ENCODE measurements around the gene GALK1.

GALK1 gene

DNA sequence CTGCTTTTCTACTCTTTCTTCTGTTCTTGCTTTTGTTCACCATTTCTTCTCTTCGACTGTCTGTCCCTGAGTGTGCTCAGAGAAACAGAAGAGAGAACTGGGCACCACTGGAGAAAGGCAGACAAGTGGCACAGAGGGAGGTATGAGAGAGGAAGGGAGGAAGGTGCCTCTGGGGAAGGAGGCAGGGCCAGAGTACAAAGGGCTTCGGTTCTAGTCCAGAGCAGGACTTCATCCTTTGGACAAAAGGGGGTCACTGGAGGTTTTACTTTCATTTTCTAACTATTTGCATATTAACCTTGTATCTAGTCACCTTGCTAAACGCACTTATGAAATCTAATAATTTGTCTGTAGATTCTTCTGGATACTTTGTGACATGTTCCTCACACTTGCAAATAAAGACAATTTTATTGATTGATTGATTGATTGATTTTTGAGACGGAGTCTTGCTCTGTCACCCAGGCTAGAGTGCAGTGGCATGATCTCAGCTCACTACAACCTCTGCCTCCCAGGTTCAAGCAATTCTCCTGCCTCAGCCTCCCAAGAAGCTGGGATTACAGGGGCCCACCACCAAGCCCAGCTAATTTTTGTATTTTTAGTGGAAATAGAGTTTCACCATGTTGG lies 30.2 kb downstream of the GALK1 start:
- H3K27ac ChIP-seq (ENCODE audit: low read depth, low read length): no peak overlapping the region

DNA sequence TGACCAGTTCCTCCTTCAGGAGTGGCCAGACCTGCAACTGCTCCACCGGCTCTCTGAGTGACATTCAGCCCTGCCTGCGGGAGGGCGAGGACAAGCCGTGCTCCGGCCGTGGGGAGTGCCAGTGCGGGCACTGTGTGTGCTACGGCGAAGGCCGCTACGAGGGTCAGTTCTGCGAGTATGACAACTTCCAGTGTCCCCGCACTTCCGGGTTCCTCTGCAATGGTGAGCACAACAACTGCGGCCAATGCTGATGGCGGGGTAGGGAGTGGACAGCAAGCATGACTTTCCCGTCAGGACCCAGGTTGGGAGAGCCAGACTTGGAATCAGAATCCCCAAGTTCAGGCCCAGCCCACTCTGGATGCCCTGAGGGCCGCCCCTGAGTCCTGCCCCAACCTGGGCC lies 31.5 kb downstream of the GALK1 start:
- H3K9ac ChIP-seq (ENCODE audit: low read length): no peak overlapping the region
- no peak overlapping the region for H3K27ac ChIP-seq (ENCODE audit: low read depth, low read length)
- peaks cover 9% of the 10 kb centered on the region for H3K36me3 ChIP-seq (ENCODE audit: control insufficient read depth, insufficient read depth, low read length)
- no peaks in the 10 kb centered on the region for H3K27me3 ChIP-seq (ENCODE audit: control insufficient read depth, insufficient read depth, low read length)
- no peak overlapping the region for H3K4me3 ChIP-seq (ENCODE audit: low read length)
- no peaks in the 10 kb centered on the region for H3K4me1 ChIP-seq (ENCODE audit: control insufficient read depth, insufficient read depth, low read length)

More for the DNA sequence above, 30.2 kb downstream of the GALK1 start:
- Histone ChIP-seq H3K4me3 (ENCODE audit: low read length) (no peak overlapping the region), H3K9ac (ENCODE audit: low read length) (no peak overlapping the region), H3K27me3 (ENCODE audit: control insufficient read depth, insufficient read depth, low read length) (no peaks in the 10 kb centered on the region), H3K4me1 (ENCODE audit: control insufficient read depth, insufficient read depth, low read length) (no peaks in the 10 kb centered on the region), H3K36me3 (ENCODE audit: control insufficient read depth, insufficient read depth, low read length) (peaks cover 9% of the 10 kb centered on the region)

DNA sequence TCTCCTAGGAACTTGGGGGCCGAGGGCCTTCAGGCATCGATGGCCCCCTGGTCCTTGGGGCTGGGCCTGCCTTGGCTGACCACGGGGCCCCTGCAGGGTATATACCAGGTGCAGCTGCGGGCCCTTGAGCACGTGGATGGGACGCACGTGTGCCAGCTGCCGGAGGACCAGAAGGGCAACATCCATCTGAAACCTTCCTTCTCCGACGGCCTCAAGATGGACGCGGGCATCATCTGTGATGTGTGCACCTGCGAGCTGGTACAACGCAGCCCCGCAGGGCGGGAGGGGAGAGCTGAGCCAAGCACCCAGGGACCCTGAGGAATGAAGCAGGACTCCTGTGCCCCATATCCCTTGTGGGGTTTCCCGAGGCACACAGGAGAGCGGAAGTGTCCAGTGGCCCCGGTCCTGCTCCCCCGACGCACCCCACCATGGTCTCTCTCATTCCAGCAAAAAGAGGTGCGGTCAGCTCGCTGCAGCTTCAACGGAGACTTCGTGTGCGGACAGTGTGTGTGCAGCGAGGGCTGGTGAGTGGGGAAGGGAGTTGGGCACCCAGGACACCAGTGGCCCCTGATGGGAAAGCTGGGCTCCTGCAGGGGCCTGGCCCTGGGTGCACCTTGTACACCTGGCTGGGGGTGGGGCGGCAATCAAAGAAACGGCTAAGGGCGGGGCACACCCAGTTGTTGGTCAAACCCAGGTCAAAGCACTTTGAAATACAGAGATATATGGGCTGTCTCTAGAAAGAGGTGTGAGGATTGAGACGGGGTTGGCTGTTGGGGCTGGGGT lies 33.1 kb downstream of the GALK1 start:
- H3K27ac ChIP-seq (ENCODE audit: low read depth, low read length): no peak overlapping the region
- no peak overlapping the region for H3K4me3 ChIP-seq (ENCODE audit: low read length)
- no peaks in the 10 kb centered on the region for H3K27me3 ChIP-seq (ENCODE audit: control insufficient read depth, insufficient read depth, low read length)
- H3K9ac ChIP-seq (ENCODE audit: low read length): no peak overlapping the region
- H3K4me1 ChIP-seq (ENCODE audit: control insufficient read depth, insufficient read depth, low read length): no peaks in the 10 kb centered on the region
- H3K36me3 ChIP-seq (ENCODE audit: control insufficient read depth, insufficient read depth, low read length): peaks cover 14% of the 10 kb centered on the region

DNA sequence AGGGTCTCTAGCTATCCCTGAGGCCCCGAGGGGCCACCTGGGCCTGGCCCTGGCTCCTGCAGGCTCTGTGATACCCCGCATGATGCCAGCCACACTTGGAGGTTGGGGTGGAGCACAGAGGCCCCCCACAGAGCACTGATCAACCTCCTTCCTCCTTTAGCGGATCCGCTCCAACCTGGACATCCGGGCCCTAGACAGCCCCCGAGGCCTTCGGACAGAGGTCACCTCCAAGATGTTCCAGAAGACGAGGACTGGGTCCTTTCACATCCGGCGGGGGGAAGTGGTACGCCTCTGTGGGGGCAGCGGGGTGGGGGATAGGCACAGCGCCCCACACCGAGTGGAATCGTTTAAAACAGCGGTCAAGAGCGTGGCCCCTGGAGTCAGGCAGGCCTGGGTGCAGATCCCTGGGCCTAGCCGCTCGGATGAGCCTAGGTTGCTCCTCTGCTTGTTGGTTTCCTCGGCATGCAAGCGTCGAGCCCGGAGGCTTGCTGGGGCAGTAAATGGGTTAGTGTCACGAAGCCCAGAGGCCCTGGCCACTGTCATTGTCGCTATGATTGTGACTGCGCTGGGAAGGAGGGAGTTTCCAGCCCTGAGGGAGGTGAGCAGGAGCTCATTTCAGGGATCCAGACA lies 33.8 kb downstream of the GALK1 start:
- H3K36me3 ChIP-seq (ENCODE audit: control insufficient read depth, insufficient read depth, low read length): peaks cover 12% of the 10 kb centered on the region
- H3K27ac ChIP-seq (ENCODE audit: low read depth, low read length): no peak overlapping the region
- no peaks in the 10 kb centered on the region for H3K4me1 ChIP-seq (ENCODE audit: control insufficient read depth, insufficient read depth, low read length)
- H3K27me3 ChIP-seq (ENCODE audit: control insufficient read depth, insufficient read depth, low read length): no peaks in the 10 kb centered on the region
- no peak overlapping the region for H3K9ac ChIP-seq (ENCODE audit: low read length)
- no peak overlapping the region for H3K4me3 ChIP-seq (ENCODE audit: low read length)

DNA sequence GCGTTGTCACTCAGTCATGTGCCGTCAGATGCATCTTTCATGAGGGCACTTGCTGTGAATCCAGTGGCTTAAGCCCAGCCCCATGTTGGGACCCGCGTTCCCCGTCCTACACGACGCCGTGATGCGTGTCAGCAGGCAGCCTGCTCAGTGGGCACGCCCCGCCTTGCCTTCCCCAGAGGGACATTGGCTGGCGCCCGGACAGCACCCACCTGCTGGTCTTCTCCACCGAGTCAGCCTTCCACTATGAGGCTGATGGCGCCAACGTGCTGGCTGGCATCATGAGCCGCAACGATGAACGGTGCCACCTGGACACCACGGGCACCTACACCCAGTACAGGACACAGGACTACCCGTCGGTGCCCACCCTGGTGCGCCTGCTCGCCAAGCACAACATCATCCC lies 34.9 kb downstream of the GALK1 start:
- Histone ChIP-seq H3K27me3 (ENCODE audit: control insufficient read depth, insufficient read depth, low read length) (no peaks in the 10 kb centered on the region), H3K4me1 (ENCODE audit: control insufficient read depth, insufficient read depth, low read length) (no peaks in the 10 kb centered on the region), H3K36me3 (ENCODE audit: control insufficient read depth, insufficient read depth, low read length) (peaks cover 11% of the 10 kb centered on the region), H3K4me3 (ENCODE audit: low read length) (no peak overlapping the region), H3K9ac (ENCODE audit: low read length) (no peak overlapping the region), H3K27ac (ENCODE audit: low read depth, low read length) (no peak overlapping the region)

DNA sequence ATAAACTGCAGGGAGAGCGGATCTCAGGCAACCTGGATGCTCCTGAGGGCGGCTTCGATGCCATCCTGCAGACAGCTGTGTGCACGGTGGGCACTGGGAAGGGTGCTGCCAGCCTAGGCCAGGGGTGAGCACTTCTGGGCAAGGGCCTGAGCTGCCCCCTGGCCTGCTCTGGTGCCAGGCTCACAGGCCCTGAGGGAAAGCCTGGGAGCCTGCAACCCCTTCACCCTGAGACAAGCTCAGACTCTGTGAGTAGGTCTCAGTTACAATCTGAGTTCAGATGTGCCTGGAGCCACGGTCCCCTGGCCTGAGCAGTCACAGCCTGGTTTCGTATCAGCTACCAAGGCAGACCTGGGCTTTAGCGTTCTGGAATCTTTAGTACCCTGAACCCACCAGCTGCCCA lies 35.6 kb downstream of the GALK1 start:
- peaks cover 11% of the 10 kb centered on the region for H3K36me3 ChIP-seq (ENCODE audit: control insufficient read depth, insufficient read depth, low read length)
- H3K27ac ChIP-seq (ENCODE audit: low read depth, low read length): no peak overlapping the region
- no peak overlapping the region for H3K9ac ChIP-seq (ENCODE audit: low read length)
- H3K27me3 ChIP-seq (ENCODE audit: control insufficient read depth, insufficient read depth, low read length): no peaks in the 10 kb centered on the region
- H3K4me3 ChIP-seq (ENCODE audit: low read length): no peak overlapping the region
- H3K4me1 ChIP-seq (ENCODE audit: control insufficient read depth, insufficient read depth, low read length): no peaks in the 10 kb centered on the region

DNA sequence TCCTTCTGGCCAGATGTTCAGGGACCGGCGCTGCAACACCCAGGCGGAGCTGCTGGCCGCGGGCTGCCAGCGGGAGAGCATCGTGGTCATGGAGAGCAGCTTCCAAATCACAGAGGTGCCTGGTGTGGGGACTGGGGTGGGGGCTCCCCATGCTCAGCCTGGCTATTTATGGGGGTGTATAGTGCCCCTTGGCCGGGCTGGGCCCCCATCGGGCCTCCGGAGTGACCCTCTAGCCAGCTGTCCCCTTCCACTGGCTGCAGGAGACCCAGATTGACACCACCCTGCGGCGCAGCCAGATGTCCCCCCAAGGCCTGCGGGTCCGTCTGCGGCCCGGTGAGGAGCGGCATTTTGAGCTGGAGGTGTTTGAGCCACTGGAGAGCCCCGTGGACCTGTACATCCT lies 37.6 kb downstream of the GALK1 start:
- no peak overlapping the region for H3K4me3 ChIP-seq (ENCODE audit: low read length)
- peaks cover 10% of the 10 kb centered on the region for H3K36me3 ChIP-seq (ENCODE audit: control insufficient read depth, insufficient read depth, low read length)
- H3K27me3 ChIP-seq (ENCODE audit: control insufficient read depth, insufficient read depth, low read length): peaks cover 7% of the 10 kb centered on the region
- H3K4me1 ChIP-seq (ENCODE audit: control insufficient read depth, insufficient read depth, low read length): no peaks in the 10 kb centered on the region
- H3K27ac ChIP-seq (ENCODE audit: low read depth, low read length): no peak overlapping the region
- H3K9ac ChIP-seq (ENCODE audit: low read length): no peak overlapping the region

DNA sequence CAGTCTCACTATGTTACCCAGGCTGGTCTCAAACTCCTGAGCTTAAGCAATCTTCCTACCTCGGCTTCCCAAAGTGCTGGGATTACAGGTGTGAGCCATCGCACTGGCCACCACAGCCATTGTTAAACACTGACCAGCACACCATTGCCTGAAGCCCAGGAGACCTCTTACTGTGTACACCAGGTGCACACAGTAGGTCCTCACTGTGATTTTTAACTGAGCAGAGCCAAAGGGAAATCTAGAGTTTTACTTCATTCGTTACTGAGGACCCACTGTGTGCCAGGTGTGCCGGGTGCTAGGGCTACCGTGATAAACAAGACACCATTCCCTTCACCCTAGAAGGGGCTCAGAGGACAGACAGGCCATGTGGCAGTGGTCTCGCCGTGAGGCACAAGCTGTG lies 39.5 kb downstream of the GALK1 start:
- Histone ChIP-seq H3K4me1 (ENCODE audit: control insufficient read depth, insufficient read depth, low read length) (no peaks in the 10 kb centered on the region), H3K27me3 (ENCODE audit: control insufficient read depth, insufficient read depth, low read length) (peaks cover 12% of the 10 kb centered on the region), H3K4me3 (ENCODE audit: low read length) (no peak overlapping the region), H3K36me3 (ENCODE audit: control insufficient read depth, insufficient read depth, low read length) (peaks cover 10% of the 10 kb centered on the region), H3K9ac (ENCODE audit: low read length) (no peak overlapping the region), H3K27ac (ENCODE audit: low read depth, low read length) (no peak overlapping the region)

DNA sequence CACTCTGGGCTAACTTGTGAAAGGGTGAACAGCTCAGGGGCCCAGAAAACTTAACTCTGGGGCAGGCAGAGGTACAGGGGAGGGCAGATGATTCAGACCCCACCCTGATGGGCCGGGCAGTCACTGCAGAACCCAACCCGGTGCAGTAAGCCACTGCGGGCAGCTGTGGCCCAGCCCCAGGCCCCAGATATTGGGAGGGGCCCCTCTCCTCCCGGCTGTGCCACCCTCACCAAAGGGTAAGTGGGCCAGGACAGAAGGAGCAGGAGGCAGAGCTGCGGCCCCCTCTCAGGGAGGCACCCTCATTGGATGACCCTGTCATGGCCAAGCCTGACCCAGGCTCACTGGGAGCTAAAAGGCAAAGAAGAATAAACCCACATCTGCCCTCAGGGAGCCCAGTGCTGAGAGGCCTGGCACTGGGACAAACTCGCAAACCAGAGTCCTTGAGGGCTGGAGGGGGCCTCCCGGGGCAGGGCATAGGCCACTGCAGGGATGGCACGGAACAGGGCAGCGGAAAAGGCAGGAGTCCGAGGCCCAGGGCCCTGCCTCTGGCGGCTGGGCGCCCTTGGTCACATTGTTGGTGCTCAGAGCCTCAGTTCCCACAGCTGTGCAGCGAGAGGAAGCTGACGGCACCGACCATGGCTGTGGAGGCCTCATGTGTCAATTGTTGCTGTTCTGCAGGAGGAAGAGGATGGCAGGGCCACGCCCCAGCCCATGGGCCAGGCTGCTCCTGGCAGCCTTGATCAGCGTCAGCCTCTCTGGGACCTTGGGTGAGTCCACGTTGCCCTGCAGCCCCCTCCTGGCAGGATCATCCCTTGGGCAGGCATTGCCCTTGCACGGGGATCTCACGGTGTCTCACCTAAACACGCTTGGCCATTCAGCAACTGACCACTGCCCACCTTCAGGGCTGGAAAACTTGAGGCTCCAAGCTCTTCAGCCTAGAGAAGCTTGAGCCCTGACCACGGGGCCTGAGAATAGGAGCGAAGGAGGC lies 40.7 kb downstream of the GALK1 start:
- Histone ChIP-seq H3K27ac (ENCODE audit: low read depth, low read length) (no peak overlapping the region), H3K9ac (ENCODE audit: low read length) (no peak overlapping the region), H3K27me3 (ENCODE audit: control insufficient read depth, insufficient read depth, low read length) (peaks cover 16% of the 10 kb centered on the region), H3K4me3 (ENCODE audit: low read length) (no peak overlapping the region), H3K36me3 (ENCODE audit: control insufficient read depth, insufficient read depth, low read length) (peaks cover 10% of the 10 kb centered on the region), H3K4me1 (ENCODE audit: control insufficient read depth, insufficient read depth, low read length) (no peaks in the 10 kb centered on the region)

DNA sequence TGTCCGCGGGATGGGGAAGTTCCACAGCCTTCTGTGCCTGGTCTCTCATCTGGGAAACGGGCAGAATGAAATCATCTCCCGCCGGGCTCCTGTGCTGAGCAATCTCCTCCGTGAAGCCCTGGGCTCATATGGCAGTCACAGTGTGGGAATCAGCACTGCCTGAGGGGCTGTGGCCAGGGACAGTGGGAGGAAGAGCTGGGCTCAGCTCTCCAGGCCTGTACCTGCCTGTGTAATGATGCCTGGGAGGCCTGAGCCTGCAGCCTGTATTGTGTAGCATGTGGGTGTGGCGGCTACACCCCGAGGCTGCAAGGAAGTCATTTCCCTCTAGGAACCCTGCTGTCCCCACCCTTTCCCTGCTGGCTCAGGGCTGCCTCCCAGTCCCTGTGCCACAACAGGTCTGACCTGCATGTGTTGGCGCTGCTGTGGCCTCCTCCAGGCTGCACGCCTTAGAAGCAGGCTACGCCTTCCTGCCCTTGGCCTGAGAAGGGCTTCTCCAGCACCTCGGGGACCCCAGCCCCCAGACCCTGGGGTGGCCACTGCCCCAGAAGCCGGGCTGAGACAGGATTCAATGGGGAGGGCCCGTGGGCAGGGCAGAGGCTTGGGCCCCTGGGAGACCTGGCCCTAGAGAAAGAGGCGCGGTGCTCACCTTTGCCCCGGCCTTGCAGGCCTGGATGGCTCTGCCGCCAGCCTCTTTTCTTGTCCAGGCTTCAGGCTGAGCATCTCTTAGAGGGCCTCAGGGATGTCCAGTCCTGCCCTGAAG lies 41.6 kb downstream of the GALK1 start:
- Histone ChIP-seq H3K9ac (ENCODE audit: low read length) (no peak overlapping the region), H3K27ac (ENCODE audit: low read depth, low read length) (peak overlapping the region; percentile 12), H3K4me1 (ENCODE audit: control insufficient read depth, insufficient read depth, low read length) (no peaks in the 10 kb centered on the region), H3K4me3 (ENCODE audit: low read length) (peak overlapping the region; percentile 63), H3K36me3 (ENCODE audit: control insufficient read depth, insufficient read depth, low read length) (peaks cover 10% of the 10 kb centered on the region), H3K27me3 (ENCODE audit: control insufficient read depth, insufficient read depth, low read length) (peaks cover 16% of the 10 kb centered on the region)

DNA sequence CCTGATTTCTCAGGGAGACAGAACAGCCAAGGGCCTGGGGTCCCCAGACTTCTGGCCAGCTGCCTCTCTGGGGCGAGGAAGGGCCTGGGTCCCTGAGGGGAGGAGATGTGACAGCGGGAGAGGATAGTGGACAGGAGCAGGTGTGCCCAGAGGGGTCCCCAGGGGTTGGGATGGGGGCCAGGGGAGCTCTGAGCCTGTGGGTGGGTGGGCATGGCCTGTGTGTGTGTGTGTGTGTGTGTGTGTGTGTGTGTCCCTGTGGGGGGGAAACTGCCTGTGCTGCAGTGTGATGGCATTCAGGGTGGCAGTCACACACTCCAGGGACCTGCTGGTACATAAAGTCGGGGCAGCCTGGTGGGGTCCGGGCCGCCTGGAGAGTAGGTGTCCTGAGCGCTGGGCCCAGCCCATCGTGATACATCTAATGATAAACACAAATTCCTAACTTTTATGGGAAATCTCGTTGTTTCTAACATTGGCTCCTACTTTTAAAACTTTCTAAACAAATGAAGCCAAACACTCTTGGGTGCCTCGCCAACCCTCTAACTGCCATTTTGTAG lies 42.4 kb downstream of the GALK1 start:
- H3K27me3 ChIP-seq (ENCODE audit: control insufficient read depth, insufficient read depth, low read length): peaks cover 16% of the 10 kb centered on the region
- no peaks in the 10 kb centered on the region for H3K4me1 ChIP-seq (ENCODE audit: control insufficient read depth, insufficient read depth, low read length)
- peak overlapping the region; percentile 69 for H3K9ac ChIP-seq (ENCODE audit: low read length)
- H3K4me3 ChIP-seq (ENCODE audit: low read length): peak overlapping the region; percentile 63
- H3K36me3 ChIP-seq (ENCODE audit: control insufficient read depth, insufficient read depth, low read length): peaks cover 5% of the 10 kb centered on the region
- peak overlapping the region; percentile 42 for H3K27ac ChIP-seq (ENCODE audit: low read depth, low read length)
